ENCODE data around the gene TMEM80. TPM values are rescaled to one million over a fixed set of nuclear protein-coding genes. Genes with fewer than 3 reads are reported as not detected.

TMEM80 gene
- total RNA-seq, 2 donors from 2014 or later, result 17.0 to 17.8 TPM

DNA sequence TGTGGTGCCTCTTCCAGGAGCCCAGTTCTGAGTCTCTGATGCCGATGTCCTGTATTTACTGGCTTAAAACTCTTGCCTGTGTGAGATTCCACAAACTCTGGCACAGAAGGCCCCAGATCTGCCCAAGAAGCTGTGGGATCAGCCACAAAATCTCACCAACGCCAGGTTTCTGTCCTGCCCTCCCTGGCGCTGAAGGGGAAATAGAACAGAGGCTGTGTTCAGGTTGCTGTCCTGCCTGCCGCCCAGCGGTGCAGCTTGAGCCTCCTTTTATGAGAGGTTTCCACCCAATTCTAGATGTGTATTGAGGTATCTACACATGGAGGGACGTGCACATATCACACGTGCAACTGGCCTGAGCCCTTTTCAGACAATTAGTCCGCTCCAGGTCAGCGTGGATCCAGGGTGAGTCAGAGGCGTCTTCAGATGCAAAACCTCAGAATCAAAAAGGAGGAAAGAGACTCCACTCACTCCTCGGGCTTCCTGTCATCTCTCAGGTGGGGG lies 2.2 kb downstream of the TMEM80 start:
- Mint-ChIP-seq H3K4me3 (peak overlapping the region; percentile 82 to 84), H3K36me3 (ENCODE audit: insufficient read depth in 2 of 2) (peaks cover 0 to 7% of the 10 kb centered on the region in 2 donors), H3K9me3 (no peaks in the 10 kb centered on the region), H3K27me3 (ENCODE audit: low read depth) (no peaks in the 10 kb centered on the region), H3K27ac (peak overlapping the region; percentile 84), H3K4me1 (ENCODE audit: low read depth) (peaks cover 34% of the 10 kb centered on the region)
- DNase-seq, result no peak
- ATAC-seq (replicated peaks in 1 of 2), result no peak

DNA sequence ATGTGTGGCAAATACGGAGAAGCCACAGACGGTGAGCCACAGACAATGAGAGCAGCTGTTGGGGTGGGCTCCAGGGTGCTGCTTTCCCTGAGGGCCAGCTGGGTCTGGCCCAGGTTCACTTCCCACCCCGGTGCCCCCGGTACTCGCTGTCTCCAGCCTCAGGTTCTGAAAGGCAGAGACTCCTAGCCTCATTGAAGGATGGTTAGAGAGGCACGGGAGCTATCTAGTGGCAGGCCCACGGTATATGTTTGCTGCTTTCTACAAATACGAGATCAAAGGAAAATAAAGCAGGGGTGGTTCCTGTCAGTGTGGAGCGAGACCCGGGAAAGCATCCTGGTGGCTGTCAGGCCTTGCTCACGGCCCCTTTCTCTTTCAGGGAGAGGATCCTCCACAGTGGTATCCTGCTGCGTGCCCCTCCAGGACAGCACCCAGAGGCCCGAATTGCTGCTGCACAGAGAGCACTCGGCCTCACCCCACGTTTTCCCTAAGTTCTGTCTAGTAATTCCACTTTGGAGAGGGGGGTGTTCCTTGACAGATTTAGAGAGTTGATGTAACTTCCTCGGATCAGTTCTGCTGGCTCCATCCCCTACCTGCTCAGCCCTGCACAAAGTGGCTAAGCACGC lies 3.0 kb downstream of the TMEM80 start:
- DNase-seq (no peak), ATAC-seq (replicated peaks in 1 of 2) (no peak)
- Mint-ChIP-seq H3K36me3 (ENCODE audit: insufficient read depth in 2 of 2) (peaks cover 0 to 1% of the 10 kb centered on the region in 2 donors), H3K27me3 (ENCODE audit: low read depth) (no peaks in the 10 kb centered on the region), H3K9me3 (no peaks in the 10 kb centered on the region), H3K4me3 (no peak overlapping the region), H3K27ac (no peak overlapping the region), H3K4me1 (ENCODE audit: low read depth) (peaks cover 26% of the 10 kb centered on the region)

DNA sequence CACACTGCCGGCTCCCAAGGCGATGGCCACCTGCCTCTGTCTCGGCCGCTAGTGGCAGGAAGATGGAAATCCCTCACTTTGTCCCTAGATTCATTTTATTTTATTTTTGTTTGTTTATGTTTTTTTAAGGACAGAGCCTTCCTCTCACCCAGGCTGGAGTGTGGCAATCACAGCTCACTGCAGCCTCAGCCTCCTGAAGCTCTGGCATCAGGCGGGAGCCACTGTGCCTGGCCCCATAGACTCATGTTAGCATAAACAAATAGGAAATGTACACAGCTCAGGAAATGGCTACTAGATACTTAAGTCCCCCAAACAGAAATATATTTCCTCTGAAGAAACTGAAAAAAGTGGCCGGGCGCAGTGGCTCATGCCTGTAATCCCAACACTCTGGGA lies 3.5 kb downstream of the TMEM80 start:
- Mint-ChIP-seq H3K4me1 (ENCODE audit: low read depth) (peaks cover 21% of the 10 kb centered on the region), H3K27ac (no peak overlapping the region), H3K4me3 (no peak overlapping the region), H3K27me3 (ENCODE audit: low read depth) (no peaks in the 10 kb centered on the region), H3K36me3 (ENCODE audit: insufficient read depth in 2 of 2) (no peaks in the 10 kb centered on the region), H3K9me3 (no peaks in the 10 kb centered on the region)
- DNase-seq, result no peak
- ATAC-seq (replicated peaks in 1 of 2), result no peak

DNA sequence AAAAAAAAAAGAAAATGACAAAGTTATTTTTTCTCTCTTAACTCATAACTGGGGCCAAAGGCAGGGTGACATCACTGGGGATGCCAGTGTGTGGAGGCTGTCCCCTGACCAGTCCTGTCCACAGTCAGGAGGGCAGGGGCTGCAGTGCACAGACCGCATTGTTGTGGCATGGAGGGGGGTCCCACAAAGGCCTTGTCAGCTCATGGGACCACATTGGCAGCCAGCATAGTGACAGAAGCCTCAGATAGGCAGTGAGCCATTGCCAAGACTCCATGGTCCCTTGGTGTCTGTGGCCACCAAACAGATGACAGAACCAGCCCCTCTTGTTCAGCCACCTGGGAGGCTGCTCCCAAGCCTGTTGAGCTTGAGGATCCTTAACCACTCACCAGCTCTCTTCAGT lies 4.1 kb downstream of the TMEM80 start:
- ATAC-seq (replicated peaks in 1 of 2) (no peak), DNase-seq (no peak)
- H3K36me3 Mint-ChIP-seq (ENCODE audit: insufficient read depth in 2 of 2), result no peaks in the 10 kb centered on the region
- peaks cover 21% of the 10 kb centered on the region for H3K4me1 Mint-ChIP-seq (ENCODE audit: low read depth)
- H3K27ac Mint-ChIP-seq, result no peak overlapping the region
- H3K4me3 Mint-ChIP-seq, result no peak overlapping the region
- no peaks in the 10 kb centered on the region for H3K27me3 Mint-ChIP-seq (ENCODE audit: low read depth)
- H3K9me3 Mint-ChIP-seq, result no peaks in the 10 kb centered on the region

DNA sequence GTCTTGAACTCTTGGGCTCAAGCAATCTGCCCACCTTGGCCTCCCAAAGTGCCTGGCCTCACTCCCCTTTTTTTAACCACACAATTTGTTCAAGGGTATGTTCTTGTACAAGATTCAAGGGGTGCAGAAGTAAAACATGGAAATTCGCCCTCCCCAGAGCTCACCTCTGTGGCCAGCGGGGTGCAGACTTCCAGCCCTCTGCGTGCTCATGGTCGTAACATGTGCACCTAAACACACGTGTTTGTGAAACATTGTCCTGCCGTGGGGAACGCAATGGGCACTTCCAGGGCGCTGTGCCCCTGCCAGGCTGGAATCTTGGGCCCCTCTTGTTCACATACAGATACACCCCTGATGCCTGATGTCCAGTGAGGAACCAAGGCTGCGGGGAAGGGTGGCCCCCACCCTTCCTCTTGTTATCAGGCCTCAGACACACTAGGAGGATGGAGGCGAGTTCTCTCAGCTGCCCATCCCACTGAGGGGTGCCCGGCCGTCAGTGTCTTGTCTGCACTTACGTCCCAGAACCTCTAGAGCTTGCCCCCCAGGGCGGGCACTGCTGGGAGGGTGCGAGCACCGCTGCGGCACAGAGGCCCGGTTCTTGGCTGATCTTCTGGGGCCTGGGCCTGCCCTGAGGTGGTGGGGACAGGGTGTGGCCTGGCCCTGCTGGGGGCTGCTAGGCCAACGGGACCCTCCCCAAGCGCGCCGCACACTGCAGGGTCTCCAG lies 6.3 kb downstream of the TMEM80 start:
- no peak overlapping the region for H3K4me3 Mint-ChIP-seq
- H3K27ac Mint-ChIP-seq, result no peak overlapping the region
- no peaks in the 10 kb centered on the region for H3K9me3 Mint-ChIP-seq
- H3K4me1 Mint-ChIP-seq (ENCODE audit: low read depth), result peaks cover 15% of the 10 kb centered on the region
- DNase-seq (no peak), ATAC-seq (replicated peaks in 1 of 2) (no peak)
- no peaks in the 10 kb centered on the region for H3K36me3 Mint-ChIP-seq (ENCODE audit: insufficient read depth in 2 of 2)
- no peaks in the 10 kb centered on the region for H3K27me3 Mint-ChIP-seq (ENCODE audit: low read depth)

DNA sequence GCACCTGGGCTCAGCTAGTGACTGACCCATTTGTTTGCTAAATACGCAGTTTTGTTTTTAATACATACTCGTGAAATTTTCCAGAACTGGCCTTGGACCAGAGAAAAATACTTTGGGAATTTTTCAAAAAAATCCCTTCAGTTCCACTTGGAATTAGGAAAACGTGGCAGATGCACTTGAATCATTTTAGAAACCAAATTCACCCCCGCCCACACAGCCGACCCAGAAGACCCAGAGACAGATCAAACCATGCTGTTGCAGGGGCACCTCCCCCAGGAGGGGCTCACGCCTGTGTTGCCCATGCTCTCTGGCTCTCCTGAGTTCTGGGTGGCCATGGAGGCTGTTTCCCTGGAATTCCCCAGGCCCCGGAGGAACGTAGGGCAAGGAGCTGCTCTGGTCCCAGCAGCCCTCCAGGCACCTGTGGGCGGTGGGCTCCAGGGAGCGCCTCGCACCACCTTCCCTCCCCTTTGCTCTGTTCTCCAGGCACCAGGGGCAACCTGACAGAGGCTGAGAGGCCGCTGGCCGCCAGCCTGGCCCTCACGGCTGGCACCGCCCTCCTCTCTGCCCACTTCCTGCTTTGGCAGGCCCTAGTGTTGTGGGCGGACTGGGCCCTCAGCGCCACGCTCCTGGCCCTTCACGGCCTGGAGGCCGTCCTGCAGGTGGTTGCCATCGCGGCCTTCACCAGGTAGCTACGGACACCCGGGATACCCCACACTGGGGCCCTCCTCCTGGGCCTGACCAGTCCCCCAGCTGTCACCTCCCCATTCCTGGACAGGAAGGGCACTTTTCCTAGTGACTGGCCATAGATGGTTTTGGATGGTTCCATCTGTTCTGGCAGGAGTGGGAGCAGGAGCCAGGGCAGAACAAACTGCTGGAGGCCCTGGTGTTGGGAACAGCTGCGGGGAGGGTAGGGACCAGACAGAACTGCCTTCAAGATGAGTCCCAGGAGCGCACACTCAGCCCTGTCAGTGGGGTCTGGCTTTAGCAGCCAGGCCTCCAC lies 7.1 kb downstream of the TMEM80 start:
- Mint-ChIP-seq H3K4me3 (no peak overlapping the region), H3K36me3 (ENCODE audit: insufficient read depth in 2 of 2) (no peaks in the 10 kb centered on the region), H3K9me3 (no peaks in the 10 kb centered on the region), H3K27ac (no peak overlapping the region), H3K4me1 (ENCODE audit: low read depth) (peaks cover 7% of the 10 kb centered on the region), H3K27me3 (ENCODE audit: low read depth) (peaks cover 8% of the 10 kb centered on the region)
- peak in 1 of 2 donors; percentile 26 for ATAC-seq (replicated peaks in 1 of 2)
- no peak for DNase-seq

DNA sequence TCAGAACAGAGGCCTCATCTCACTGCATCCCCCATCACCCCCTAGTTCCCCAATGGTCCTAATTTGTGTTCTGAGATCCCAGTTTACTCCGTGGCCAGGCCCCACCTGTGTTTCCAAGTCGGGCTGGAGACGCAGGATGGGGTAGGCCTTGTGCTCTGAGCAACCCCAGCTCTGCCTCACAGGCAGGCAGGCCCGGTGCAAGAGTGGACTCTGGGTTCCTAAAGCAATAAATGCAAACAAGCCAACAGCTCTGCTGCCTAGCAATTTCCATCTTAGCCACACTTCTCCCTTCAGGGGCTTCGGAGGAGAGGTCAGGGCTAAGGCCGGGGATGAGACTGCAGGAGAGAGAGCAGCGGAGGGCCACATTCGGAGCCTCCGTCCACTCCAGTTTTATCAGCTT lies 7.9 kb downstream of the TMEM80 start:
- Mint-ChIP-seq H3K27me3 (ENCODE audit: low read depth) (peaks cover 11% of the 10 kb centered on the region), H3K27ac (no peak overlapping the region), H3K4me3 (no peak overlapping the region), H3K4me1 (ENCODE audit: low read depth) (no peaks in the 10 kb centered on the region), H3K36me3 (ENCODE audit: insufficient read depth in 2 of 2) (no peaks in the 10 kb centered on the region), H3K9me3 (no peaks in the 10 kb centered on the region)
- DNase-seq, result no peak
- no peak for ATAC-seq (replicated peaks in 1 of 2)

DNA sequence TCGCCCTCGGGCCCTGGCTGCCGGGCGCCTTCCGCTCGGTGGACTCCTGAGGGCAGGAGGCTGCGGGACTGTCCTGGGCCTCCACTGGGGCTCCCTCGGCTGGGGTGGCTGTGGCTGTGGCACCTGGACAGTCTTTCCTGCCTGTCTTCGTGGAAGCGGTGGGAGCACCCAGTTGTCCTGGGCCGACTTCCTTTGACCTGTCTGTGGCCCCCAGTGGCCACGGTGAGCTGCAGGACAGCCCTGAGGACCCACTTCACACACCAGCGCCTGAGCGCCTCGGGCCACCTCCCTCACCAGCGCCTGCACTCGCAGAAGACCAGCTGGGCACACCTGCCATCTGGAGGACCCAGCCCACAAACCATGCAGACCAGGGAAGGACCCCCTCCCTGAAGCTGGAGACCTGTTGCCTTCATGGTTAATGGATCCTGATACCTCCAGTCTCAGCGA lies 8.6 kb downstream of the TMEM80 start:
- Mint-ChIP-seq H3K4me3 (no peak overlapping the region), H3K4me1 (ENCODE audit: low read depth) (no peaks in the 10 kb centered on the region), H3K27ac (no peak overlapping the region), H3K9me3 (no peaks in the 10 kb centered on the region), H3K36me3 (ENCODE audit: insufficient read depth in 2 of 2) (no peaks in the 10 kb centered on the region), H3K27me3 (ENCODE audit: low read depth) (peaks cover 11% of the 10 kb centered on the region)
- ATAC-seq (replicated peaks in 1 of 2), result no peak
- DNase-seq, result no peak

DNA sequence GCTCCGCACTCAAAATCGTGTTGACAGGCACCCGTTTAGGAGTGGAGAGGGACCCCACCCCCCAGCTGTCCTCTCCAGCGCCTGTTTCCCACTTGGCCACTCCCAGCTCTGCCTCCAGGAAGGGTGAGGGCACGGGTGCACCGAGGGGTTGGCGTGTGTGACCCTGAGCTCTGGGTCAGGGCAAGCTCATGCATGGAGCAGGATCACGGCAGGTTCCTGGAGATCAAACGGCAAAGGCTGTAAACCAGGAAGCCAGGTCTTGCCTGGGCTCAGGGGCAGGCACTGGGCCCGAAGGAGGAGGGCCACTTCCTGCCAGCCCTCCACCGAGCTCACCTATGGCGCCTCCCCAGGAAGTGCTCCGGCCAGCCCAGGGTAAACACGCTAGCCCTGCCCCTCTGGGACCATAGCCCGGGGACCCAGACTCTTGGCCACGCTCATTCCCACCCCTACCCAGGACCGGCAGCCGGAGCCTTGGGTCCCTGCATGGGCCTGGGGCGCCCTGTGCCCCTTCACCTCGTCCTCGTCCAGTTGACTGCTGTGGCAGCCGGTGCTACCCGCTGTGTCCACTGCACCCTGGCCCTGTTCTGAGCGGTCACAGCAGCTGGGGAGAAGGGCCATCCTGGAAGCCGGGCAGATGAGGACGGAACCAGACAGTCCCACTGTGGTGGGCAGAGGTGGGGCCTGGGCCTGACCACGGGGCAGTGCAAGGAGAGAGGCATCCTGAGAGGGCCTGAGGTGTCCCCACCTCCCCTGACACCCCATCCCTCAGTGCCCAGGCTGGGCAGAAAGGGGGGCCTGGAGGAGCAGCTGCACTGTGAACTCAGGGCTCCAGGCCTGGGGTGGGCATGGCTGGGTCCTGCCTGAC lies 9.4 kb downstream of the TMEM80 start:
- Mint-ChIP-seq H3K4me1 (ENCODE audit: low read depth) (no peaks in the 10 kb centered on the region), H3K9me3 (no peaks in the 10 kb centered on the region), H3K27ac (no peak overlapping the region), H3K4me3 (peak overlapping the region in 1 of 2 donors; percentile 49), H3K27me3 (ENCODE audit: low read depth) (peaks cover 11% of the 10 kb centered on the region), H3K36me3 (ENCODE audit: insufficient read depth in 2 of 2) (no peaks in the 10 kb centered on the region)
- ATAC-seq (replicated peaks in 1 of 2), result no peak
- no peak for DNase-seq

DNA sequence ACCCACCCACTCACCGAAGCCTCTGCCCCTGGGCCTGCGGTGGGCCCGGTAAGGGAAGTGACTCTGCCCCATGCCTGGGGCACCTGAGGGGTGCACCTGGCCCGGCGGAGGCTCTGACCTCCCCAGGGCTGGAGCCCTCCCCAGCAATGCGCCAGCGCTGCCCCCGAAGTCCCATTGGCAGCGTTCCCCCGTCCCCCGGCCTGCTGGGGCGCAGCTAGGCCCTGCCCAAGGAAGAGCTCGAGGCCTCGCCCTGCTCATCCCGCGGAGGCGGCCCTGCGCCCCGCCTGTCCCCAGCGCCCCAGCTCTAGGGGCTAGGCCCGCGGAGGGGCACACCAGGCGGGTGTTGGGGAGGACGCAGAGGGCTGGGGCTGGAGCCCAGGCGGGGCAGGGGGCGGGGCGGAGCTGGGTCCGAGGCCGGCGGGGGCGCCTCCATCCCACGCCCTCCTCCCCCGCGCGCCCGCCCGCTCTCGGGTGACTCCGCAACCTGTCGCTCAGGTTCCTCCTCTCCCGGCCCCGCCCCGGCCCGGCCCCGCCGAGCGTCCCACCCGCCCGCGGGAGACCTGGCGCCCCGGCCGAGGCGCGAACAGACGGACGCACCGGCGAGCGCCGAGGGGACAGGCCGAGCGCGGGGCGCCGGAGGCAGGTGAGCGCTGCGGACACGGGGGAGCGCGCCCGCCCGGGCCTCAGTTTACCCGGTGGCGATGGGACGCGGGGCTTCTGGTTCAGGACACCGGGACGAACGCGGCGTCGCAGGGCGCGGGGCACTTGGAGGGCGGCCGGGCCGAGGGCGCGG lies 10.2 kb downstream of the TMEM80 start, which contains the start of gene EPS8L2:
Gene EPS8L2, plus strand, starts transcription at position 586 of the 793 bp plus-strand sequence. CDS start 3,177 bp downstream, outside the sequence.
- no peak for DNase-seq
- H3K9me3 Mint-ChIP-seq, result no peaks in the 10 kb centered on the region

DNA sequence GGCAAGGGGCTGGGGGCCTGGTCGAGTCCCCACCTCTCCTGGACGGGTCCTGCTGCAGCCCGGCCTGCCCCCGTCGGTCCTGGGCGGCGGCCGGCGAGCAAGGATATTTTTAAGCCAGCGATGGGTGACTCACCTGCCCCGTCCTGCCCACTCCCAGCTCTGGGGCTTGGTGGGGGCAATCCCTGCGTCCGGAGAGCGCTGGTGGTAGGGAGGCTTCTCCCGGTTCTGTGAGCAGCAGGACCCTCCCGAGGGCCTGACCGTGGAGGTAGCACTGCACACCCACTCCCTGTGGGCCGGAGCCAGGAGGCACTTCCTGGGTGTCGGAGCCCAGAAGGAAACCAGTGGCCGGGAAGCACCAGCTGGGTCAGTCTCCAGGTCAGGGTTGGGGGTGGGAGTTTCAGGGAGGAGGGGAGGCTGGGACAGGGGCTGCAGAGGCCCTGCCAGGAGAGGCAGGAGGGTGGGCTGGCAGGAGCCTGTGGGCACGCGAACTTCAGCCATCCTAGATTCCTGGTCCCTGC lies 10.9 kb downstream of the TMEM80 start:
- ATAC-seq (replicated peaks in 1 of 2), result peak; percentile 14 to 51
- no peaks in the 10 kb centered on the region for H3K36me3 Mint-ChIP-seq (ENCODE audit: insufficient read depth in 2 of 2)
- peak overlapping the region in 1 of 2 donors; percentile 29 for H3K4me3 Mint-ChIP-seq
- no peak overlapping the region for H3K27ac Mint-ChIP-seq
- DNase-seq, result no peak
- no peaks in the 10 kb centered on the region for H3K9me3 Mint-ChIP-seq
- peaks cover 5% of the 10 kb centered on the region for H3K4me1 Mint-ChIP-seq (ENCODE audit: low read depth)
- H3K27me3 Mint-ChIP-seq (ENCODE audit: low read depth), result peaks cover 11% of the 10 kb centered on the region

More for the DNA sequence above, 10.2 kb downstream of the TMEM80 start, which contains the start of gene EPS8L2:
- Mint-ChIP-seq H3K27ac (no peak within 1 kb of the TSS), H3K27me3 (ENCODE audit: low read depth) (peaks cover 11% of the 10 kb centered on the region), H3K4me1 (ENCODE audit: low read depth) (no peaks in the 10 kb centered on the region), H3K4me3 (peak within 1 kb of the TSS in 1 of 2 donors; percentile 49), H3K36me3 (ENCODE audit: insufficient read depth in 2 of 2) (no peaks in the 10 kb centered on the region)
- peak; percentile 31 to 37 for ATAC-seq (replicated peaks in 1 of 2)
